OCI-LY7 (cell line): ENCODE measurements around the gene PDGFRA. TPM values are rescaled to one million over a fixed set of nuclear protein-coding genes. Genes with fewer than 3 reads are reported as not detected.

Experiments used
- BruUV-seq: library from RNA; stranded (reverse); fragments of 400-500 nt; replicated peaks from 2 replicates; lab custom pipeline; 2021; lab: Mats Ljungman, UMichigan
- CTCF ChIA-PET: fragments of 300-600 bp; sonication (Branson Sonifier 250); formaldehyde crosslinking; loops from one replicate; lab custom pipeline; 2022; ENCODE audit warnings: antibody characterized with exemption; ENCODE audit not compliant: unreplicated experiment; lab: Charles Lee
- POLR2A ChIA-PET: fragments of 300-600 bp; sonication (Branson Sonifier 250); formaldehyde crosslinking; loops from one replicate; lab custom pipeline; 2022; ENCODE audit warnings: antibody characterized with exemption; lab: Charles Lee
- DNase-seq: peaks from one replicate; pipeline ENCODE4 v3.0.0-alpha.2; 2015; ENCODE audit warnings: low spot score
- H2AFZ ChIP-seq: fragments of 200-600 bp; sonication (generic), shearing (Covaris generic); 2 replicates; pipeline ENCODE4 v1.6.1; 2014; ENCODE audit warnings: mild to moderate bottlenecking, antibody characterized with exemption, low read length, moderate library complexity
- H3K27ac ChIP-seq: fragments of 200-600 bp; sonication (generic); 2 replicates; pipeline ENCODE4 v1.5.1; 2014; ENCODE audit warnings: mixed run types, low read depth, mild to moderate bottlenecking, moderate library complexity, low read length, inconsistent platforms; ENCODE audit not compliant: poor library complexity, severe bottlenecking
- H3K36me3 ChIP-seq: fragments of 200-600 bp; sonication (generic); 2 replicates; pipeline ENCODE4 v1.6.1; 2014; ENCODE audit warnings: mild to moderate bottlenecking, antibody characterized with exemption, low read length, moderate library complexity, mixed read lengths; ENCODE audit not compliant: insufficient read depth
- H3K4me1 ChIP-seq: fragments of 200-600 bp; sonication (generic); 2 replicates; pipeline ENCODE4 v1.5.1; 2014; ENCODE audit warnings: mild to moderate bottlenecking, low read length; ENCODE audit not compliant: insufficient read depth, poor library complexity, severe bottlenecking
- H3K4me2 ChIP-seq: fragments of 200-600 bp; sonication (generic); 2 replicates; pipeline ENCODE4 v1.6.1; 2014; ENCODE audit warnings: mild to moderate bottlenecking, low read length
- H3K4me3 ChIP-seq: fragments of 200-600 bp; sonication (generic); 2 replicates; pipeline ENCODE4 v1.5.1; 2014; ENCODE audit warnings: mild to moderate bottlenecking, low read depth, low read length; ENCODE audit not compliant: poor library complexity, severe bottlenecking
- H3K79me2 ChIP-seq: fragments of 200-600 bp; sonication (generic); 2 replicates; pipeline ENCODE4 v1.6.1; 2016; ENCODE audit warnings: low read depth, mild to moderate bottlenecking, low read length, moderate library complexity, mixed read lengths; ENCODE audit not compliant: insufficient read depth
- H3K9me2 ChIP-seq: fragments of 200-600 bp; sonication (generic); 2 replicates; pipeline ENCODE4 v1.6.1; 2016; ENCODE audit warnings: mild to moderate bottlenecking, low read length, mixed read lengths; ENCODE audit not compliant: insufficient read depth
- H3K9me3 ChIP-seq: fragments of 200-600 bp; sonication (generic); 2 replicates; pipeline ENCODE4 v1.6.1; 2014; ENCODE audit warnings: mild to moderate bottlenecking, mixed run types, low read length, mixed read lengths
- H4K20me1 ChIP-seq: fragments of 200-600 bp; sonication (generic); 2 replicates; pipeline ENCODE4 v1.6.1; 2014; ENCODE audit warnings: mild to moderate bottlenecking, antibody characterized with exemption, low read length, moderate library complexity, mixed read lengths; ENCODE audit not compliant: insufficient read depth
- EZH2phosphoT487 ChIP-seq: fragments of 200-600 bp; sonication (generic); IDR thresholded peaks from 2 replicates; pipeline ENCODE4 v1.6.1; 2018; ENCODE audit warnings: low read depth, borderline replicate concordance, mild to moderate bottlenecking, mixed run types, antibody characterized with exemption, low read length, moderate library complexity, mixed read lengths
- intact Hi-C: fragments of 100-400 bp; cut with micrococcal nuclease; formaldehyde crosslinking; loops from one replicate; pipeline ENCODE4 v1.10.0; 2022; ENCODE audit not compliant: unreplicated experiment
- total RNA-seq, 2 experiments: library from RNA; depleted of rRNA in 1 of 2; stranded (reverse); fragments of >200 nt in 1 of 2; shearing (Covaris generic) in 1 of 2; gene quantifications; 2 replicates each; pipeline ENCODE4 v1.2.3, GENCODE V29; 2014 to 2022
- TF ChIP-seq, protein P1 (sequence below): fragments of 200-600 bp; sonication (generic); conservative IDR thresholded peaks from 2 replicates; pipeline ENCODE4 v1.5.1; 2014; ENCODE audit warnings: mild to moderate bottlenecking, antibody characterized with exemption, low read length, moderate library complexity, mixed read lengths

PDGFRA gene
- total RNA-seq, 2 experiments from 2014 or later = not detected

- H3K79me2 ChIP-seq = no peaks in the 10 kb centered on the region
- ChIA-PET POLR2A (no interaction called here), CTCF (no interaction called here)
- H3K4me2 ChIP-seq = no peak overlapping the region
- no peaks in the 10 kb centered on the region for H3K4me1 ChIP-seq
- no peak overlapping the region for H3K4me3 ChIP-seq
- H2AFZ ChIP-seq = no peak overlapping the region
- no peaks in the 10 kb centered on the region for H3K9me2 ChIP-seq
- DNase-seq = no peak
- TF ChIP-seq, protein P1, sequence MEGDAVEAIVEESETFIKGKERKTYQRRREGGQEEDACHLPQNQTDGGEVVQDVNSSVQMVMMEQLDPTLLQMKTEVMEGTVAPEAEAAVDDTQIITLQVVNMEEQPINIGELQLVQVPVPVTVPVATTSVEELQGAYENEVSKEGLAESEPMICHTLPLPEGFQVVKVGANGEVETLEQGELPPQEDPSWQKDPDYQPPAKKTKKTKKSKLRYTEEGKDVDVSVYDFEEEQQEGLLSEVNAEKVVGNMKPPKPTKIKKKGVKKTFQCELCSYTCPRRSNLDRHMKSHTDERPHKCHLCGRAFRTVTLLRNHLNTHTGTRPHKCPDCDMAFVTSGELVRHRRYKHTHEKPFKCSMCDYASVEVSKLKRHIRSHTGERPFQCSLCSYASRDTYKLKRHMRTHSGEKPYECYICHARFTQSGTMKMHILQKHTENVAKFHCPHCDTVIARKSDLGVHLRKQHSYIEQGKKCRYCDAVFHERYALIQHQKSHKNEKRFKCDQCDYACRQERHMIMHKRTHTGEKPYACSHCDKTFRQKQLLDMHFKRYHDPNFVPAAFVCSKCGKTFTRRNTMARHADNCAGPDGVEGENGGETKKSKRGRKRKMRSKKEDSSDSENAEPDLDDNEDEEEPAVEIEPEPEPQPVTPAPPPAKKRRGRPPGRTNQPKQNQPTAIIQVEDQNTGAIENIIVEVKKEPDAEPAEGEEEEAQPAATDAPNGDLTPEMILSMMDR = no peak
- no peak for TF ChIP-seq EZH2phosphoT487
- H3K27ac ChIP-seq = no peak overlapping the region
- H4K20me1 ChIP-seq = no peaks in the 10 kb centered on the region
- no TSS peak for BruUV-seq
- H3K36me3 ChIP-seq = no peaks in the 10 kb centered on the region
- intact Hi-C loops = no loop called here
- no peaks in the 10 kb centered on the region for H3K9me3 ChIP-seq
Observed at GRCh38 chr4:54289316-54289715, 60.2 kb downstream of the PDGFRA start.

DNA sequence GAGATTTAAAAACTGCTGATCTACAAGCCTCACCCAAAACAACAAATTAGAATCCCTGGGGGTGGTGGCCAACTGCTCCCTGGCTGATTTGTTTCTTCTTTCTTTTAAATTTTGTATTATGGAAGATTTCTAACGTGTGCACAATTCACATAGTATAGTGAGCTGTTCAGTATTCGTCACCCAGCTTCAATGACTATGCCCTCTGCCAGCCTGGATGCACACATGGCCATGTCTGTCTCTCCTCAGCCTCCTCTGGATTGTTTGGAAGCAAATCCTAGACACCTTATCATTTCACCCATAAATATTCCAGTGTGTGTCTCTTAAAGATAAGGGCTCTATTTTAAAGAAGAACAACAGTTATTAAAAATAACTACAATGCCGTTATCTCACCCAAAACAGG is 61.9 kb downstream of the PDGFRA start:
- POLR2A ChIA-PET = no interaction called here
- no peak for TF ChIP-seq EZH2phosphoT487
- TF ChIP-seq, protein P1 = no peak
- H4K20me1 ChIP-seq = no peaks in the 10 kb centered on the region
- H2AFZ ChIP-seq = no peak overlapping the region
- no peak overlapping the region for H3K27ac ChIP-seq
- no peaks in the 10 kb centered on the region for H3K79me2 ChIP-seq
- H3K9me2 ChIP-seq = no peaks in the 10 kb centered on the region
- no peaks in the 10 kb centered on the region for H3K36me3 ChIP-seq
- H3K4me1 ChIP-seq = no peaks in the 10 kb centered on the region
- H3K4me2 ChIP-seq = no peak overlapping the region
- intact Hi-C loops = no loop called here
- no peak overlapping the region for H3K4me3 ChIP-seq
- BruUV-seq = no TSS peak
- CTCF ChIA-PET = no interaction called here
- H3K9me3 ChIP-seq = no peaks in the 10 kb centered on the region
- DNase-seq = no peak

DNA sequence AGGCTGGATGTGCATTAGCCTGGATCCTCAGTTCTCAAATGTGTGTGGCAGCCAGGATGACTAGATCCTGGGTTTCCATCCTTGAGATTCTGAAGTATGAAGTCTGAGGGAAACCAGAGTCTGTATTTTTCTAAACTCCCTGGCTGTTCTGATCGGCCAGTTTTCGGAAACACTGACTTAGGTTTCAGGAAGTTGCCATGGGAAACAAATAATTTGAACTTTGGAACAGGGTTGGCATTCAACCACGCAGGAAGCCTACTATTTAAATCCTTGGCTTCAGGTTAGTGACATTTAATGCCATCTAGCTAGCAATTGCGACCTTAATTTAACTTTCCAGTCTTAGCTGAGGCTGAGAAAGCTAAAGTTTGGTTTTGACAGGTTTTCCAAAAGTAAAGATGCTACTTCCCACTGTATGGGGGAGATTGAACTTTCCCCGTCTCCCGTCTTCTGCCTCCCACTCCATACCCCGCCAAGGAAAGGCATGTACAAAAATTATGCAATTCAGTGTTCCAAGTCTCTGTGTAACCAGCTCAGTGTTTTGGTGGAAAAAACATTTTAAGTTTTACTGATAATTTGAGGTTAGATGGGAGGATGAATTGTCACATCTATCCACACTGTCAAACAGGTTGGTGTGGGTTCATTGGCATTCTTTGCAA is 67.6 kb downstream of the PDGFRA start:
- no TSS peak for BruUV-seq
- no peak for TF ChIP-seq EZH2phosphoT487
- TF ChIP-seq, protein P1 = no peak
- H3K4me3 ChIP-seq = no peak overlapping the region
- no peaks in the 10 kb centered on the region for H3K4me1 ChIP-seq
- no peak overlapping the region for H2AFZ ChIP-seq
- intact Hi-C loops = no loop called here
- H3K36me3 ChIP-seq = no peaks in the 10 kb centered on the region
- H3K27ac ChIP-seq = no peak overlapping the region
- no peaks in the 10 kb centered on the region for H3K79me2 ChIP-seq
- DNase-seq = no peak
- no peaks in the 10 kb centered on the region for H3K9me2 ChIP-seq
- CTCF ChIA-PET = no interaction called here
- no peaks in the 10 kb centered on the region for H3K9me3 ChIP-seq
- no peaks in the 10 kb centered on the region for H4K20me1 ChIP-seq
- POLR2A ChIA-PET = interaction anchor here (0.6 kb wide), 1 partner anchor 684 kb away, joined by 3 read pairs; no protein-coding TSS in a partner anchor
- no peak overlapping the region for H3K4me2 ChIP-seq
